Activated T-helper 17 cell treated with anti-CD3 and anti-CD28 coated beads, Interleukin-2, amount 50 U/mL, for 72 hours (primary cell): Measurements from ENCODE around the gene FTCD. TPM values are rescaled to one million over a fixed set of nuclear protein-coding genes. Genes with fewer than 3 reads are reported as not detected.

Experiments
- ATAC-seq: fragments of 150-1000 bp; cut with Tn5 transposase; replicated peaks from 2 replicates; pipeline ENCODE4 v1.10.0; 2021; ENCODE audit warnings: mild to moderate bottlenecking, moderate library complexity
- H3K27ac Mint-ChIP-seq: one replicate; pipeline ENCODE4 v1.8.0; 2022; ENCODE audit warnings: mixed read lengths
- H3K27me3 Mint-ChIP-seq: one replicate; pipeline ENCODE4 v1.8.0; 2022; ENCODE audit warnings: mixed read lengths
- H3K36me3 Mint-ChIP-seq: one replicate; pipeline ENCODE4 v1.8.0; 2022; ENCODE audit warnings: low read depth, mild to moderate bottlenecking, mixed read lengths
- H3K4me1 Mint-ChIP-seq: one replicate; pipeline ENCODE4 v1.8.0; 2022; ENCODE audit warnings: mixed read lengths
- H3K4me3 Mint-ChIP-seq: one replicate; pipeline ENCODE4 v1.8.0; 2022; ENCODE audit warnings: mild to moderate bottlenecking, mixed read lengths
- H3K9me3 Mint-ChIP-seq: one replicate; pipeline ENCODE4 v1.8.0; 2022; ENCODE audit warnings: mixed read lengths
- total RNA-seq, 2 donors: library from RNA; stranded (reverse); gene quantifications; one replicate each; pipeline ENCODE4 v1.2.3, GENCODE V29; 2022

FTCD gene
- total RNA-seq, 2 donors from 2014 or later: 0.24 TPM; not detected in 1

DNA sequence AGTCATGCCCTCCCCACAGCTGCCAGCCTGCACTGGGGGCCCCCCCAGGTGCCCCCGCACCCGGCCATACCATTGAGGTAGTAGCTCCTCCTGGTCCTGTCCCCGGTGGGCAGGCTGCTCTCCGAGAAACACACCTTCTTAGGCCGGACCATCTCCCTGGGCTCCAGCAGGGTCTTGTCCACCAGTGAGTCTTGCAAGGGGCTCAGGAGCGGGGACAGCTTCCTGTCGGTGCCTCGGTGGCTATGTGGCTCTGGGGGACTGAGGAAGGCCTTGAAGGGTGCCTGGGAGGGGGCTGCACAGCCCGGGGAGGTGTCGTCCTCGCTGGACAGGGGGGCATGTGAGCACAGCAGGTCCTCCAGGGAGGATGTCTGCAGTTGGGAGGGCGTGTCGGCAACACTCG is 12.9 kb upstream of the FTCD start:
- ATAC-seq: no peak
- no peaks in the 10 kb centered on the region for H3K4me1 Mint-ChIP-seq
- H3K27ac Mint-ChIP-seq: no peak overlapping the region
- H3K4me3 Mint-ChIP-seq: no peak overlapping the region
- H3K9me3 Mint-ChIP-seq: no peaks in the 10 kb centered on the region
- no peaks in the 10 kb centered on the region for H3K36me3 Mint-ChIP-seq
- H3K27me3 Mint-ChIP-seq: peaks cover 3% of the 10 kb centered on the region

DNA sequence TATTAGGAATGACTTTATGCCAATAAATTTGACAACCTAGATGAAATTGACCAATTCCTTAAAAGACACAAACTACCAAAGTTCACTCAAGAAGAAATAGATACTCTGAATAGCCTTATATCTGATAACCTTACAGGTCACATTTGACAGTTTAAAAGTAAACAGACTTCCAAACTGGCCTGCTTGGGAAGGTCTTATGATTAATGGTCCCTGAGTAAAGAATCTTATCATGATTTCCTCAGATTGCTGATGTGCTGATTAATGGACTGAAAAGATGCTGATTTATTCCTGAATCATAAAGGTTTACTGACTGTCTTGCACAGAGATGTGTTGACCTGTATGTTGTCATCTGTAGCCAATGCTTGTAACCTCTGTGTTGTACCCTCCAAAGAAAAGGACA is 9.7 kb upstream of the FTCD start:
- Mint-ChIP-seq H3K4me3 (no peak overlapping the region), H3K4me1 (no peaks in the 10 kb centered on the region), H3K27ac (no peak overlapping the region), H3K9me3 (no peaks in the 10 kb centered on the region), H3K27me3 (peaks cover 8% of the 10 kb centered on the region), H3K36me3 (no peaks in the 10 kb centered on the region)
- no peak for ATAC-seq

DNA sequence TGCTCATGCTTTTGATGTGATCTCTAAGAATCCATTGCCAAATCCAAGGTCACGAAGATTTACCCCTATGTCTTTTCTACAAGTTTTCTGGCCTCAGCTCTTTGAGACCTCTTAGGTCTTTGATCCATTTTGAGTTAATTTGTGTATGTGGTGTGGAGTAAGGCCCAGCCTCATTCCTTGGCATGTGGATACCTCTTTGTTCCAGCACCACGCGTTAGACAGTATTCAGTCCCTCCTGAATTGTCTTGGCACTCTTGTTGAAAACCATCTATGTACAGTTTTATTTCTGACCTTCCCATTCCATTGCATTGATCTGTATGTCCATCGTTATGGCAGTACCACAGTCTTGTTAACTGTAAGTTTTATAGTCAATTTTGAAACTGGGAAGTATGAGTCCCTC is 8.0 kb upstream of the FTCD start:
- Mint-ChIP-seq H3K4me3 (no peak overlapping the region), H3K27me3 (peaks cover 8% of the 10 kb centered on the region), H3K4me1 (no peaks in the 10 kb centered on the region), H3K36me3 (no peaks in the 10 kb centered on the region), H3K9me3 (no peaks in the 10 kb centered on the region), H3K27ac (no peak overlapping the region)
- no peak for ATAC-seq

DNA sequence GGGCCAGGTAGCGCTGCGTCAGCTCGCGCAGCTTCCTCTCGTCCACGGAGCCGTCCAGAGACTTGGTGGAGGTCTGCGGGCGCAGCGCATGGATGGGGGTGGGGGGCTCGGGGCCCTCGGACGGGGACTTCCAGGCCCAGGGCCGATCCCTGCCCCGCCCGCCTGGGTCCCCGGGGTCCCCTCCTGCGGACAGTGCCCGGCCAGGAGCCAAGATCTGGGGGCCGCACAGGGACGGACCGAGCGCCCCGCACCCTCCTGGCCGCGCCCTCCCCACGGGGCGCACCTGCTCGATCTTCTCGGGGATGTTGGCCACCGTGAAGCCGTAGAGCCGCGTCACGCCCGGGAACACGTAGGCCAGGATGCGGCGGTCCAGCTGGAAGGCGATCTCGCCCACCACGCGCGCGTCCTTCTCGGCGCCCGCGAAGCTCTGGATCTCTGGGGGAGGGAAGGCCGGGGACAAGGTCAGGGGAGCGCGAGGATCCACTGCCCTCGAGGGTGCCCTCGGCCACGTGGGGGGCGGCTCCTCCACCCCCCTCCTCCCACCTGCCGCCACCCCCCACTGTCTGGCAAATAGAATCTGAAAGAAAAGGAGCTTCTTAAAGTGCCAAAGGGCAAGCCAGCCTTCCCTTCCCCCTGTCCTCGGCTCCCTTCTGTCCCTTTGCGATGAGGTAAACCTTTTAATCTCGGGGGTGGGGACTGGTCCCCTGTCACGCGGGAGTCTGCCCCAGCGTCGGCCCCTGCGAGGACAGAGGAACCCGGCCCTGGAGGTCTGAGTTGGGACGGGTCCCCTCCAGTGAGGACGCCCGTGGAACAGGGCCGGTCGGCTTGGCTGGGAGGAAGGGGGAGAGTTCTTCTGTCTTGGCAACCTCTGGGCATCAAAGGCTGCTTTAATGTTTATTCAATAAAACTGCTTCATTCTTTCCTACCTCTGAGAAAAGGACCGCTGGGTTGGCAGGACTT is 6.5 kb upstream of the FTCD start:
- Mint-ChIP-seq H3K27ac (no peak overlapping the region), H3K4me3 (no peak overlapping the region), H3K36me3 (no peaks in the 10 kb centered on the region), H3K27me3 (peaks cover 8% of the 10 kb centered on the region), H3K4me1 (no peaks in the 10 kb centered on the region), H3K9me3 (no peaks in the 10 kb centered on the region)
- ATAC-seq: no peak

DNA sequence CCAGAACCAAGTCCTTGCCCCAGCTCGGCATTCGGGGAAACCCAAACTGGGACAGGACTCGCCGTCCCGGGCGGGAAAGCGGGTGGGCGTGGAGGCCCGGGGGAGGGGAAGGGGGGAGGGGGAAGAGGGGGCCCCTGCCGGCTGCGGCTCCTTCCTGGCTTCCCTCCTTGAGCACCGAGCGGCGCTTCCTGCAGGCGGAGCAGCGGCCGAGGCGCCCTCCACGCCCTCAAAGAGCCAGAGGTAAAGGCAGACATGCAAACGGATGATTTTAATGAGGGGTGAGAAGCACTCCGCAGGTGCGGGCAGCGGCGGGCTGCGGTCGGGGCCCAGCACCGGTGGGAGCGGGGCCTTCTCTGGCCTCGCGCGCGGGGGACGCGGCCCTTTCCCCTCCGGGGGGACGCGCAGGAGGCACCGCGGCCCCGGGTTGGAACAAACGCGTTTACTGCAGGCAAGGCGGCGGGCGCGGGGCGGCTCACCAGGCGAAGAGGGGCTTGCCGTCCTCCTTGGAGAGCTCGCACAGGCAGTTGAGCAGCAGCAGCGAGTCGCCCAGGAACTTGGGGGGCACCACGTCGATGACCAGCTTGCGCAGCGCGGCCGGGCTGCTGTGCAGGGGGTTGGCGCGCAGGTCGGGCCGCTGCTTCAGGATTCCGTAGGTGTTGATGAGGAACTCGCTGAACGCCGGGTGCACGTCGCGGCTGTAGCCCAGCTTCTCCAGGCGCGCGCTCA is 5.7 kb upstream of the FTCD start:
- Mint-ChIP-seq H3K4me1 (no peaks in the 10 kb centered on the region), H3K27ac (no peak overlapping the region), H3K4me3 (no peak overlapping the region), H3K9me3 (no peaks in the 10 kb centered on the region), H3K36me3 (no peaks in the 10 kb centered on the region), H3K27me3 (peaks cover 8% of the 10 kb centered on the region)
- ATAC-seq: no peak

DNA sequence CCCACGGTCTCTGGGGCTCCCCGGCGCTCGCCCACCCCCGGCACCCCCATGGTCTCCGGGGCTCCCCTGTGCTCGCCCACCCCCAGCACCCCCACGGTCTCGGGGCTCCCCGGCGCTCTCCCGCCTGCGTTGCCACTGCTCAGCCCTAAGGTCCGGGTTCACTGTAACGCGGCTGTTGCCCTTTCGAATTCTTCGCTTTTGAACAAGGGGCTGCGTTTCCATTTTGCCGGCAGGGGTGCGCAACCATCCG is 5.2 kb upstream of the FTCD start:
- ATAC-seq: no peak
- no peaks in the 10 kb centered on the region for H3K4me1 Mint-ChIP-seq
- H3K27me3 Mint-ChIP-seq: peaks cover 8% of the 10 kb centered on the region
- H3K27ac Mint-ChIP-seq: no peak overlapping the region
- no peaks in the 10 kb centered on the region for H3K9me3 Mint-ChIP-seq
- H3K4me3 Mint-ChIP-seq: no peak overlapping the region
- no peaks in the 10 kb centered on the region for H3K36me3 Mint-ChIP-seq

DNA sequence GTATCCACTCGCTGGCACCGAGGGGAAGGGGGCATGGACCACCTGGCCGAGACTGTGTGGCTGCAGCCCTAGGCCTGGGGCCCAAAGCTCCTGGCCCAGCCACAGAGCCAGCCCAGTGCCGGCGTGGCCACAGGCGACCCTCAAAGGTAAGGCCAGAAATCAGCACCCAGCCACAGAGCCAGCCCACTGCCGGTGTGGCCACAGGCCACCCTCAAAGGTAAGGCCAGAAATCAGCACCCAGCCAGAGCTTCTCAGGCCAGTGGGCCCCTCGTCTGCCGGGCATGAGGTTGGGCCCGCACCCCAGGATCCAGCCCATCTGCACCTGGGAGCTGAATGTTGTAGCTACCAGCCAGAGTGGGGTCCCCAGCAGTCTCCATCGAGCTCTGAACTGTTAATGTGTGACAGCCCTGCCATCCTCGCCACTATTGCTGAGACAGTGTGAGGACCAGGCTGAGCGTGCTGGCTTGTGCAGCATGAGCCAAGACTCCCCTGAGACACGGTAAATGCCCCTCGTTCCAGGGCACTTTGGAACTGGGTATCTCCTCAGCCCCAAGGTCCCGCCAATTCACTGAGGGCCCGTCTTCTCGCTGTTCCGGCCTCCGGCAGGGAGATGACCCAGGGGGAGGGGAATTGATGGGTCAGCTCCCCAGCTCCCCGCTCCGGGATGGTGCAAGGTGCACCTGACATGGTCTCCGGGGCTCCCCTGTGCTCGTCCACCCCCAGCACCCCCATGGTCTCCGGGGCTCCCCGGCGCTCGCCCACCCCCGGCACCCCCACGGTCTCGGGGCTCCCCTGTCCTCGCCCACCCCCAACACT is 4.7 kb upstream of the FTCD start:
- no peak for ATAC-seq
- Mint-ChIP-seq H3K27me3 (peaks cover 8% of the 10 kb centered on the region), H3K27ac (no peak overlapping the region)

DNA sequence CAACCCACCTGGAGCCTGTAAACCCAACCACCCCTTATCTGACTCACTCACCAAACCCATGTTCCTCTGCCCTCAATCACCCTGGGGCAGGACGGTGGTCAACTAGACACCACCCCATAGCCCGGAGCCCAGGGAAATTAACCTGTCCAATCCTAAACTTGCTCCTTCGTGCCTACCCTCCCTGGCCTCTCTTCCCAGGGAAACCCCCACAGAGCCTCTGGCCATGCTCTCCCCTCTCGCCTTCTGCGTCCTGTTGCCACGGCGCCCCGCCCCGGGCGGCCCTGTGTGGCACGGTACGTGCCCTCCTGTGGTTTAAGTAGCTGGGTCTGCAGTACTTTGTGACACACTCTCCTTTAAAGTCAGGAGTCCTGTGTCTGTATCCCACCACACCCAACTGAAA is 4.0 kb upstream of the FTCD start:
- Mint-ChIP-seq H3K9me3 (no peaks in the 10 kb centered on the region), H3K36me3 (no peaks in the 10 kb centered on the region), H3K4me1 (no peaks in the 10 kb centered on the region), H3K4me3 (no peak overlapping the region), H3K27ac (no peak overlapping the region), H3K27me3 (peaks cover 8% of the 10 kb centered on the region)
- no peak for ATAC-seq

More for the DNA sequence above, 4.7 kb upstream of the FTCD start:
- H3K4me1 Mint-ChIP-seq: no peaks in the 10 kb centered on the region
- H3K36me3 Mint-ChIP-seq: no peaks in the 10 kb centered on the region
- no peaks in the 10 kb centered on the region for H3K9me3 Mint-ChIP-seq
- no peak overlapping the region for H3K4me3 Mint-ChIP-seq

DNA sequence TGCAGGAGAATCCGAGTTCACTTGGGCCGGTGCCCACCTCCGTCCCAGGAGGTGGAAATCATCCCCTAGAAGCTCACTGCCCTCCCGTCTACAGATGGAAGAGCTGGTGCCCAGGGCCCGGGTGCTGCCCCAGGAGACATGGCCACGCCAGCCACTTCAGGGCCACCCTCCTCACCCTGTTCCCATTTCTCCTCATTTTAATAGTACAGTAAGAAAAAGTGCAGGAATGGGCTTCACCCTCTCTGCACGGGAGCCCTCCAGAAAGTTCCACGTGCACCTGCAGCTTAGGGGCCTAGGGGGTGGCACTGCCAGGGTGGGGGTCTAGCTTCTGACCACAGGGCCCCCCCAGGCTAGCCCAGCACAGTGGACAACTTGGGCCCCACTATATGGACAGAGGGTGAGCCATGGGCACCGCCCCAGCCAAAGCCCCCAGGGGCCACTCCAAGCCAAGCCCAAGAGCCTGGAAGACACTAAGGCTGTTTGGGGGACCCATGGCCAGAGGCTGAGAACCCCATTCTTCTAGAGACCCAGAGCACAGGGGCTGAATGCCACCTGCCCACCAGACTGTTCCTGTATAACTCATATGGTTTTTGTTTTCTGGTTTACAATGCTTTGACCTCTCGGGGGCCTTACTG is 3.4 kb upstream of the FTCD start:
- Mint-ChIP-seq H3K27ac (no peak overlapping the region), H3K36me3 (no peaks in the 10 kb centered on the region), H3K27me3 (peaks cover 8% of the 10 kb centered on the region), H3K4me3 (no peak overlapping the region), H3K9me3 (no peaks in the 10 kb centered on the region), H3K4me1 (no peaks in the 10 kb centered on the region)
- no peak for ATAC-seq

DNA sequence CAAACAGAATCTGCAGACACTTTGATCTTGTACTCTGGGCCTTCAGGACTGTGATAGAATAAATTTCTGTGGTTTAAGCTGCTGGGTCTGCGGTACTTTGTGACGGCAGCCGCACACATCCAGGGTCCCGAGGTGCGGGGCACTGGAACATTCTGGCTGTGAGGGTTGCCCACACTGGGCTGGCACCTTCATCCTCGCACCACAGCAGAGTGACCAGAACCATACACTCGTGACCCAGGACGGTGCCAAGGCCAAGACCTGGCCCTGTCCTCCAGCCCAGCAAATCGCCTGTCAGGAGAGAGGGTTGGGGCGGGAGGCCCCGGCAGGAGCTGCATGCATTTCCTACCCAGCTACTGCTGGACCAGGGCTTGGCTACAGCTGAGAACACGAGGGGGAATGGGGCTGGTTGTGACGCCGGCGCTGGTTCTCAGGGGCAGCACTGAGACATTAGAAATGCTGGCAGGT is 2.6 kb upstream of the FTCD start:
- Mint-ChIP-seq H3K36me3 (no peaks in the 10 kb centered on the region), H3K27me3 (peaks cover 3% of the 10 kb centered on the region), H3K4me3 (no peak overlapping the region), H3K9me3 (no peaks in the 10 kb centered on the region), H3K4me1 (no peaks in the 10 kb centered on the region), H3K27ac (no peak overlapping the region)
- ATAC-seq: no peak

DNA sequence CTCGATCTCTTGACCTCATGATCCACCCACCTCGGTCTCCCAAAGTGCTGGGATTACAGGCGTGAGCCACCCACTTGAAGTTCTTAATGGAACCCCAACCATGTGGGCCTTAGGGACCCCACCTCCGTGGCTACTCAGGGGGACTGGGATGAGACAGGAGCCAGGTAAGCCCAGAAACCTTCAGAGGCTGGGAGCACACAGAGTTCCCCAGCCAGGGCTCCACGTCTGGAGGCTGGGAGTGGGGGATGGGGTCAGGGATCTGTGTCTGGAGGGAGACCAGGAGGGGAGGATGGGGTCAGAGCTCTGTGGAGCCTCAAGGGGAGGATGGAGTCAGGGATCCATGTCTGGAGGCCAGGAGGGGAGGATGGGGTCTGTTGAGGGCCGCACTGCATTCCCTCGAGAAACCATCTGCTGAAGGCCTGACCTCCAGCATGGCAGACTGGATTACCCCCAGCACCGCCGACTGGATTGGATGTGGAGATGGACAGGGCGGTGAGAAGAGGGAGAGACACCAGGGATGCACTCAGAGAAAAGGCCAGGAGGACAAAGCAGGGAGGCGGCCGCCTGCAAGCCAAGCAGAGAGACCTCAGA is 2.1 kb upstream of the FTCD start:
- H3K4me1 Mint-ChIP-seq: no peaks in the 10 kb centered on the region
- no peaks in the 10 kb centered on the region for H3K36me3 Mint-ChIP-seq
- no peaks in the 10 kb centered on the region for H3K27me3 Mint-ChIP-seq
- H3K27ac Mint-ChIP-seq: no peak overlapping the region
- ATAC-seq: no peak
- H3K9me3 Mint-ChIP-seq: no peaks in the 10 kb centered on the region
- no peak overlapping the region for H3K4me3 Mint-ChIP-seq

DNA sequence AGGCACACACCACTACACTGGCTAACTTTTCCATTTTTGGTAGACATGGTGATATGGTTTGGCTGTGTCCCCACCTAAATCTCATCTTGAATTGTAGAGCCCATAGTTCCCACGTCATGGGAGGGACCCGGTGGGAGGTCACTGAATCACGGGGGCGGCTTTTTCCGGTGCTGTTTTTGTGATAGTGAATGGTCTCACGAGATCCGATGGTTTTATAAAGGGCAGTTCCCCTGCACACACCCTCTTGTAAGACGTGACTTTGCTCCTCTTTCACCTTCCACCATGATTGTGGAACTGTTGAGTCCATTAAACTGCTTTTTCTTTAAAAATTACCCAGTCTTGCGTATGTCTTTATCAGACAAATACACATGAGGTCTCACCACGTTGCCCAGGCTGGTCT is 1.3 kb upstream of the FTCD start:
- Mint-ChIP-seq H3K27ac (no peak overlapping the region), H3K4me1 (no peaks in the 10 kb centered on the region), H3K9me3 (no peaks in the 10 kb centered on the region), H3K27me3 (no peaks in the 10 kb centered on the region), H3K4me3 (no peak overlapping the region), H3K36me3 (no peaks in the 10 kb centered on the region)
- no peak for ATAC-seq

DNA sequence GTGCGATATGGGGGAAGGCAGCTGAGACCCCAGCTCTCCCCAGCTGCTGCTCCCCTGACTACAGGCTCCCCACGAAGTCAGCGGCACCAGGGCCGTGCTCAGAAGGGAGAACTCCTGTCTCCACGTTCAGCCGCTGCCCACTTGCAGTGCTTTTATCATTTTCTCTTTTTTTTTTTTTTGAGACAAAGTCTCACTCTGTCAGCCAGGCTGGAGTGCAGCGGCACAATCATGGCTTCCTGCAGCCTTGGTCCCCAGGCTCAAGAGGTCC is 933 bp upstream of the FTCD start:
- Mint-ChIP-seq H3K27me3 (no peaks in the 10 kb centered on the region), H3K4me1 (no peaks in the 10 kb centered on the region), H3K9me3 (no peaks in the 10 kb centered on the region), H3K36me3 (no peaks in the 10 kb centered on the region), H3K4me3 (no peak overlapping the region), H3K27ac (no peak overlapping the region)
- ATAC-seq: no peak

DNA sequence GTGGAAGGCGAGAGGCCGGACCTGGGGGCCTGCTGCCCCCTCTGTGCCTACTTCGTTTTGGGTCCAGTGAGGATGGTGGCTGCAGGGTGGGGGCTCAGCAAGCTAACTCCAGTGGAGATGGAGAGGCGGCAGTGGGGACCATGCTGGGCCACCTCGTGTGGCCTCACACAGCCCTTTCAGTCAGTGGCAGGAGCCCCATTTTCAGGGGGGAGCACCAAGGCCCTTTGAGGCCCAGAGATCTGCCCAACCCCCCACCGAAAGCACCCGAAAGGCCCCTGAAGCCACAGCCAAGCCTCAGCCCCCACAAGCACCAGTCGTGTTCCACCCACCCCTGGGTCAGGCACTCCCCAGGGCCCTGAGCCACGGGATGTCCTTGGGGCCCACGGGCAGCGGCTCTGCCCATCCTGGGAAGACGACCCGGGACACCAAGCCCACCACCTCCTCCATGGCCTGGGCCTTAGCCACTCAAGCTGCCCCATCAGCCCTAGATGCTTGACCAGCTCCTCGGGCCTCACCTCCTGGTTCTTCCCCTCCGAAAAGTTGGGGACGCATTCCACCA is 345 bp downstream of the FTCD start:
- H3K27ac Mint-ChIP-seq: no peak overlapping the region
- no peaks in the 10 kb centered on the region for H3K4me1 Mint-ChIP-seq
- no peak for ATAC-seq
- H3K36me3 Mint-ChIP-seq: no peaks in the 10 kb centered on the region
- no peaks in the 10 kb centered on the region for H3K9me3 Mint-ChIP-seq
- no peaks in the 10 kb centered on the region for H3K27me3 Mint-ChIP-seq
- H3K4me3 Mint-ChIP-seq: no peak overlapping the region
